Dermis blood vessel endothelial cell (primary cell): ENCODE measurements around the gene RNASE8. TPM values are rescaled to one million over a fixed set of nuclear protein-coding genes. Genes with fewer than 3 reads are reported as not detected.

Experiments
- DNase-seq: peaks from one replicate; pipeline ENCODE4 v3.0.0; 2010
- total RNA-seq: library from RNA; depleted of rRNA; stranded (reverse); fragments of >200 nt; gene quantifications from 2 replicates; pipeline ENCODE4 v1.2.3, GENCODE V29; 2014

The RNASE8 gene
- total RNA-seq, 1 donor from 2014 or later = not detected

- DNase-seq = no peak
Observed at GRCh38 chr14:21093769-21094681, 36.4 kb downstream of the RNASE8 start.

GRCh38 chr14:21095430-21096205 is 38.0 kb downstream of the RNASE8 start:
- peak; percentile 54 for DNase-seq

- no peak for DNase-seq
Observed at GRCh38 chr14:21096438-21096837, 38.8 kb downstream of the RNASE8 start.

- no peak for DNase-seq
Observed at GRCh38 chr14:21096978-21097635, 39.5 kb downstream of the RNASE8 start.

- DNase-seq = no peak
Observed at GRCh38 chr14:21097636-21098075, 40.0 kb downstream of the RNASE8 start.

GRCh38 chr14:21098076-21098891 is 40.7 kb downstream of the RNASE8 start, which contains the start of gene ZNF219:
TSS of gene ZNF219 (minus strand) at chr14:21098655. CDS start at chr14:21093591, 5,064 bp downstream.
- peak; percentile 62 for DNase-seq

DNA sequence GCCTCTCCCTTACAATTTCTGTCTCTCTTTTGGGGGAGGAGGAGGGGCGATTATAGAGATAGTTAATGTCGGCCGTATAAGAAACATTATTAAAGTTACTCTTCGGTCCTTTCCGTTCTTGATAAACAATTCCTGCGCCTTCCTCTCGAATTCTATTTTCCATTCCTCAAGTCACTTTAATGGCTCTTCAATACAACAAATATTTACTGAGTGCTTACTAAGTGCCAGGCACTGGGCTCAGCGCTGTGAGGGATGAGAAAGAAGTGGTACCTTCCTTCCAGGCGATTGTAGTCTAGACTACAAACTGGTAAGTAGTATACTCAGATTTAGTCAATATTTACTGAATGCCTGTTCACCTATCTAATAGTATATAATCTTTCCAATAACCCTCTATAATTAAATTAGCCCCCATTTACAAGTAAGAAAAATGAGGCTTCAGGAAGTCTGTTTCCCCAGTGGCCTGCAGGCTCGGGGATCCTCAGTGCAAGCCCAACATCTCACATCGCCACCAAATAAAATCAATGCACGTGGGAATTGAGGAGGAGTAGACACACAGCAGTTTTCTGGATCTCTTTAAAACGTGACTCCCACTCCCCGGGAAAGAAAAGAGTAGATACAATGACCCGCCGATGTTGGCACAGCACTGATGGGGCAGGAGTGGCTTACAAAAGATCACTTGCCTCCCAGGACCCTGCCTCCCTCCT is 41.4 kb downstream of the RNASE8 start:
- DNase-seq = no peak

- DNase-seq = no peak
Observed at GRCh38 chr14:21099596-21099985, 42.0 kb downstream of the RNASE8 start.

- no peak for DNase-seq
Observed at GRCh38 chr14:21100931-21101330, 43.3 kb downstream of the RNASE8 start, which contains the start of gene TMEM253. TSS of gene TMEM253 (plus strand) at chr14:21101066. CDS start at chr14:21101344, 278 bp downstream.

- DNase-seq = no peak
Observed at GRCh38 chr14:21101802-21102413, 44.3 kb downstream of the RNASE8 start.

DNA sequence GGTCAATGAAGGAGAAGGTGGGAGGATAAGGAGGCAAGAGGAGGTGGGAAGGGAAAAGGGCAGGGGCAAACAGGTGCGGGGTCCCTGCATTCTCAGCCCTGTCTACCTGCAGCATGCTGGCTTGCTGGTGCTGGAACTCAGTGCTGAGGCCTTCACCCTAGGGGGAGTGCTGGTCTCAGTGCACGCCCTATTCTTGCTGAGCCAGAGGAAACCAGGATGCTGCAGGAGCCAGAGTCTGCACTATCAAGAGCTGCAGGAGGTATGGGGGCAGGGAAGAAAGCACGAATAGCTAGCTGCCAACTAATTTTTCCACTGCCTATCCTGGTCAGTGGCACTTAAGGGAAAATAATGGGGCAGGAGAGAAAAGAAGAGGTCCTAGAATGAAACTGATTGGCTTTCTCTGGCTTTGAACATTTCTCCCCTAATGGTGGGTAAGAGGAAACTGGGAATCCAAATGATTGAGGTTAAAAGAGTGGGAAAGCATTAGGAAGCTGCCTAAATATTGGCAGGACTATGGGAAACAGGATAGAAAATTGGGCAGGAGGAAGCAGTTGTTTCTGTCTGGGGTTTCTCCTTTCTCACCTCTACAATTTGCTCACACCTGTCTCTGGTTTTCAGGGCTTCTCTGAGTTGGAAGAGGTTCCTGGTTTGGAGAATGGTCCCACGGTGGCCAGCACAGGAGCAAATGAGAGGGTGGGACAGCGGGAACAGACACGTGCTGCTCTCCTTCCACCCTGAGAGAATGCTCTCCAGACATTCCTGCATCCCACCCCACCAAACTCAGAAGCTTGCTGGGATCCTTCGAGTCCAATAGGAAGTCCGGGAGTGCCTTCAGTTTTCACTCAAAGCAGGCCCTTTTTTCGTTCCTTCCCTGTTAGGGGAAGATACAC is 45.1 kb downstream of the RNASE8 start:
- no peak for DNase-seq

GRCh38 chr14:21103411-21103709 is 45.7 kb downstream of the RNASE8 start:
- DNase-seq = no peak

DNA sequence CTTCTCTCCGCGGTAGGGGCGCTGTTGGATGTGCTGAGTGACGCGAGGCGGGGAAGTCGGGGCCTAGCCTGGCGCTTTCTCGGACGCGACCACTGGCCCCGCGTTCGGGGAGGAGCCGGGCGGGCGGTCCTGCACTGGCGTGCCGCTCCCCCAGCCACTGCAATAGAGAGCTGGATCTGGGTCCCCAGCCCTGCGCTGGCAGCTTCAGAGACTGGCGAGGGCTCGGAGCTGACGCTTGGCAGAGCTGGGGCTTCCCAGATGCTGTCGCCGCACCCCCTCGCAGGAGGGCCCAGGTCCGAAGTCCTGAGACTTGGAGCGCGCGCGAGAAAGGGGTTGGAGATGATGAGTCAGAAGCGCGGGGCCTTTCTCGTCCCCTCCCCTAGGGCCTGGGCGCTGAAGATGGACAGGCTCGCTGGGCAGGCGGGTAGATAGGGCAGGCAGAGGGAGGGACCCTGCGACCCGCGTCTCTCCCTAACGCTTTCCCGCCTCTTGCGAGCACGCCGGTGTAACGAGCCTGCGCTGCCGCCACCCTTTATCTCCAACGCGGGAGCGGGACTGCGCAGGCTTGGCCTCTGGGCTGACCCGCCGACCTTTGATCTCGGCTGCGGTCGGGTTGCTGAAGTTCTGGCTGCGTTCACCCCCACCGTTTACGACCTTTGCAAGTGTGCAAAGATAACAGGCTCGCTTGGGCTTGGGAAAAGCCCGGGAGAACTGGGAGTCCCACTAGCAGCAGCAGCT is 46.3 kb downstream of the RNASE8 start:
- peak; percentile 97 for DNase-seq

GRCh38 chr14:21104448-21105060 is 46.9 kb downstream of the RNASE8 start:
- DNase-seq = peak; percentile 87

GRCh38 chr14:21105095-21105494 is 47.5 kb downstream of the RNASE8 start:
- DNase-seq = no peak

- no peak for DNase-seq
Observed at GRCh38 chr14:21106176-21106497, 48.5 kb downstream of the RNASE8 start.

- peak; percentile 88 for DNase-seq
Observed at GRCh38 chr14:21106498-21107282, 49.1 kb downstream of the RNASE8 start.

DNA sequence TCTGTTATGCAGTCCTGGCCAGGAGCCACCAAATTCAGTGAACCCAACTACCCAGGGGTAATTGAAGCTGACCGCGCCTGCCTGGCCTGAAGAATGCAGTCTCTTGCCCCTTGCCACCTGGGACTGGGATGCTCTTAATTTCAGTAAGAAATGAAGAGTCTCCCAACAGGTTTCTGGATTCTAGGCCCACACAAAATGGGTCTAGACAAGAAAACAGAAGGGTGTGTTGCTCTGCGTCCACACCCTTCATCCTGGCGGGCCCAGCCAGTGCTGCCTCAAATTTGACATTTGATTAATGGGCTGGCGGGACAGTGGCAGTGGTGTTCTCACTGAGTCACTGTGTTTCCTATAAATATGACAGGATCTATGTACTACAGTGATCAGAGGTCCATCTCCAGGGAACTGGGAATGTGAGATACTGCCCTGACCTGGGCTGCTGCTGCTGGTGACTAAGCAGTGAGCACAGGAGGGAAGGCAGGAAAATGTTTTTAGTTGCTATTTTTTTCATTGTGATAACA is 49.7 kb downstream of the RNASE8 start:
- DNase-seq = no peak
